SK-N-SH treated with all-trans-retinoic acid at 6 μM for 48 hours (cell line): ENCODE measurements around the gene PTPRN2.

Experiments used
- TCF4 ChIP-seq: fragments of 250-450 bp; sonication (Bioruptor Pico); IDR thresholded peaks from 2 replicates; pipeline ENCODE4 v1.8.0; 2021; ENCODE audit warnings: mild to moderate bottlenecking, moderate library complexity, borderline replicate concordance
- ZNF70 ChIP-seq: fragments of 450-650 bp; formaldehyde crosslinking; IDR thresholded peaks from 2 replicates; pipeline ENCODE4 v1.5.0; 2020; ENCODE audit warnings: mild to moderate bottlenecking, moderate library complexity

GRCh38 chr7:157784979-157785441, 802.6 kb downstream of the PTPRN2 start:
- TF ChIP-seq ZNF70 (CRISPR knock-in tag) (no peak), TCF4 (CRISPR knock-in tag) (no peak)
